ENCODE results near the gene TMEM212.

TMEM212 gene

DNA sequence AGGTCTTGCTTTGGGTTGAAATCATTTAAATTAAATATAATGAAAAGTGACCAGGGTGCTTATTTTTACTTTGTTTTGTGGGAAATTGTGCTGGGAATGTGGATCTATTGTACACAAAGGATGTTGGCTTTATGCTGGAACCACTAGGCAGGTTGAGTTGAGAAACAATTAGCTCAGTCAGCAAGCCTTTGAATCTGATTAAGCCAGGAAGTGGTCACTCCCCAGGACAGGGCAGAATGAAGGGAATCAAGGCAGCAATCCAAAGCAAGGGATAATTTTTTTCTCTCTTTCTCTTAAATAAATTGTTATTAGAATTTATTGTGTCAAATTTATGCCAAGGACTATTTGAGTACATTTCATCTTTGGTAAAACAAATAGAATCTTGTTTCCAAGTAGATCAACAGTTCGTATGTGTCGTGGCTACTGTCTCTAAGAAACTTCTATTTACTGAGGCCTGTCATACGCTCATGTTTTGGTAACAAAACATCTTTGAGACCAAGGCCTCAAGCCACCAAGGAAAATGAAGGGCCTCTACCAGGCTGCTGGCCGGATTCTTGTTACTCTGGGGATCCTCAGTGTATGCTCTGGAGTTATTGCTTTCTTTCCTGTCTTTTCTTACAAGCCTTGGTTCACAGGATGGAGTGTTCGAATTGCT lies at the start of gene TMEM212:
Gene TMEM212, plus strand, starts transcription at position 486 of the 655 bp plus-strand sequence. Its CDS starts 35 bp downstream, at position 521.
- no peak for DNase-seq (ENCODE audit: low read depth, low spot score)

DNA sequence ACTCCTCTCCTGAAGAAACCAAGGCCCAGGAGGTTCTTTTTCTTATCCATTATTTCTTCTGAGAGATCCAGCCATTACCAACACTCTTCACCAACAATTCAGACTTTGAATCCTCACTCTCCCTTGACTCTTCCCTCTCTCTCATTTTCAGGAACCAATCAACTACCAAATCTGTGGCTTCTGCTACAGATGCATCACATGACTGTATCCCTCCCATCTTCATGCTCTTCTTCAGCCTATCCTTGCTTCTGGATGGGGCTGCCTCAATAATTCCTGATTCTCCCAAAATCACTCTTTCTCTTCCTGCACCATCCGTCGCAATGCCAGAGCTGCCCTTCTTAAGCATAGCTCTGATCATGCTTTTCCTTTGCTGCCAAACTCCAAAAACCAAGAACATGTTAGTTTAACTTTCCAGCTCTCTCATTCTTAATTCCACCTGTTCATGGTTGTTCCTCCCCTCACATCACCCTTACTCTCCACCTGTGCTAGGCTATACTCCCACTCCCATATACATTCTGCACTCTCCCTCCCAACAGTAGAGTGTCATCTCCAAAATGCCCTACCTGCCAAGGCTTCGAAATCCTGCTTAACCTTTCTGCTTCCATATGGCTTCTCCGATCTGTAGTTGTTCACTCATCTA lies 46.4 kb upstream of the TMEM212 start:
- no peak for DNase-seq (ENCODE audit: low read depth, low spot score)

DNA sequence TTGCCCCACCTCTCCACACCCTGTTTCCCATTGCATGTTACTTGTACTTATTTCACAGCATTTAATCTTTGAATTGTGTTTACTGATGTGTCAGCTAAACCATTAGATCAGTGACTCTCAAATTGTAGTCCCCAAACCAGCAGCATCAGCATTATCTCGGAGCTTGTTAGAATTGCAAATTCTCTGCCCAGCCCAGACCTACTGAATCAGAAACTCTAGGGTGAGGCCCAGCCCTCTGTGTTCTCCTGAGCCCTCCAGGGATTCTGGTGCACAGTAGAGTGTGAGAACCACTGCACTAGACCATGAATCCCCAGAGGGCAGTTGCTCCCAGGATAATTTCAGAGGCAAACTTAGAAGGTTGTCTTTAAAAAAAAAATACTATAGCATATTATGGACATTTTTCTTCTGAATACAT lies 45.9 kb upstream of the TMEM212 start:
- DNase-seq (ENCODE audit: low read depth, low spot score) = no peak

DNA sequence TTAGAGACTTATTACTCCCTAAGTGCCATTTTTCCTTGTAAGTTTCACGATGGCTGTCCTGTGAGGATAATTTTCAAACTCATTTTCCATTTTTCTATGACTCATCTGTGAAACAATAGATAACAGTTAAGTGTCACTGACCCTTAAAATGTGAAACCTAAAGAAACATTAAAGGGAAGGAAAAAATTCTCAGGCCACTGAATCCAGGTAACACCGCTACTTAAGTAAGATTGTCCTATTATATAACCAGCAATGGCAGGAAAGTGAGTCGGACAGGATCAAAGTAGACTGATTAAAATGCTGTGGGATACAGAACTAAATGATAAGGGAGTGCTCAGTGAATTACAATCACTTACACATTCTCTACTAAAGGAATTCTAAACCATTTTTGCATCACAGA lies 45.3 kb upstream of the TMEM212 start:
- no peak for DNase-seq (ENCODE audit: low read depth, low spot score)

DNA sequence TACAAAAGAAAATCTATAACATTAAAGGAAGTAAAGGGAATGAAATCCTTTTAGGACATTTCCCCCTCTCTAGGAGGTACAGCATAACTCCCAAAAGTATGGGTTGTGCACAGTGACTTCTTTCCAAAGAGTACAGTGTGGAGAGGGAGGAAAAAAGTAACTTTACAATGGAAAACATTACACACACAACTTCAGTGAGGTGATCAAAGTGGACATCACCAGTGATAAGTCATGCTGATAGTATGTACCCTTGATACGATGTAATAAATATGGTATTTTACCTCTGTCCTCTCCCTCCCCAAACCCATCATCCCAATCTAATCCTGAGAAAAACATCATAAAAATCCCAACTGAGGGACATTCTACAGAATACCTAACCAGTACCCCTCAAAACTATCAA lies 43.6 kb upstream of the TMEM212 start:
- DNase-seq (ENCODE audit: low read depth, low spot score) = no peak

DNA sequence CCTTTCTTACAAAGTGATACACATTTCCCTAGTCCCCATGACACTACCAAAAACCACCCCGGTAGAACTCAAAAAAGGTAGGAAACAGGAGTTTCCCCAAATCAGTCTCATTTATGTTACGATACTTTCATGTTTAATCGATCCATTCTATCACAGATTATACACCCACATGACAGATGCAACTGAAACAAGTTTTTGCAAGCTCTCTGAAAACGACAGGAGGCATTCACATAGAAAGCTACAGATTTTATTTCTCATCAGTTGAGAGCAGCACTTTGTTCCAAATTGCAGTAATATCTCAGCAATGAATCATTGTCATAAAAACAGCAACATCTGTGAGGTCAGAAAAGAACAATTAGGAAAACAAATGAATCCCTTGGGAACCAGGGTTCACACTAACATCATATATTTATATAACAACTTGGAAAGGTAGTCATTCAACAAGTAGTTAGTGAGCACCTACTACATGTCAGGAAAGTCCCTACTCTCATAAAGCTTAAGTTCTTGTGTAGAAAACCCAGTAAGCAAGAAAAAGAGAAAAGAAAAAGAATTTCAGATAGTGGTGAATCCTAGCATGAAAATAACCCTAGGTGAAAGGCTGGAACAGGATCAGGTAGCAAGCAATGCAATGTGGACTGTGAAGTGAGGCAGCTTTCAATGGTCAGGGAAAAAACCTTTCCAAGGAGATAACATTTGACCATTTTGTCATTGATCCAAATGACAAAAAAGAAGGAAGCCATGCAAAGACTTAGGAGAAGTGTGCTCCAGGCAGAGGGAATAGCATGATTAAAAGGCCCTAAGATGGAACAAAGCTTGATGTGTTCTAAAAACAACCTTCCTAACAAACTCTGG lies 41.2 kb upstream of the TMEM212 start:
- DNase-seq (ENCODE audit: low read depth, low spot score) = no peak

DNA sequence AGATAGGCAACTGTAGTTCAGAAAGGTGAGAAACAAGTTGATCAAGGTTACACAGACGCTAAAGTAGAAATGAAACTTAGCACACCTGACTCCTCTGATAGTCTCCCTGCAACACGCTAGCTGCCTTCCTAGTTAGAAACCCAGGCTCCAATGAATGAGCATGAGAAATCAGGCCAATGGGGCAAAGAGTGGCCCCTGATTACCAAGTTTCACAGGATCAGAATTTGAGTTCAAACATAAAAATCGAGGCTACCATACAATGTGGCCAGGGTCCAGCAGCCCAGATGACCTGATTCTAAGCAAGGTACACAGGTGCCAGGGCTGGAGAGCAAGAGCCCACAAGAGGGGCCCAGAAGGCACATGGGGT lies 40.6 kb upstream of the TMEM212 start:
- no peak for DNase-seq (ENCODE audit: low read depth, low spot score)

DNA sequence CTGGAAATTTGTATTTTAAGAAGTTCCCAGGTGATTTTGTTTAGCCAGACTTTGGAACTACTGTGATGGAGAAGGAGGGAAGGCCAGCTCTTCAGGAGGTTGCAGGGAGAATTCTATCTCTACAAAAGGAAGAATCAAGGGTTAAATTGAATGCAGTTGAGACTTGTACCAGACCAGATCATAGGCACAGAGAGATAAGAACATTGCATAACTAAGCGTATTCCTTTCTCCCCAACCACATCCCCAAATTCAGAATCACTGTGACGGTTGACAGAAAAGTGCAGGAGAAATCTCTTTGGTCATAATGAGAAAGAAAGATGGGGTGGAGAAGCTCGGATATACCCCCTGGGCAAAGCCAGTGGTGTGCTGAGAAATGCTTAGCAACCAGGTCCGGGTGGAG lies 40.1 kb upstream of the TMEM212 start:
- no peak for DNase-seq (ENCODE audit: low read depth, low spot score)

DNA sequence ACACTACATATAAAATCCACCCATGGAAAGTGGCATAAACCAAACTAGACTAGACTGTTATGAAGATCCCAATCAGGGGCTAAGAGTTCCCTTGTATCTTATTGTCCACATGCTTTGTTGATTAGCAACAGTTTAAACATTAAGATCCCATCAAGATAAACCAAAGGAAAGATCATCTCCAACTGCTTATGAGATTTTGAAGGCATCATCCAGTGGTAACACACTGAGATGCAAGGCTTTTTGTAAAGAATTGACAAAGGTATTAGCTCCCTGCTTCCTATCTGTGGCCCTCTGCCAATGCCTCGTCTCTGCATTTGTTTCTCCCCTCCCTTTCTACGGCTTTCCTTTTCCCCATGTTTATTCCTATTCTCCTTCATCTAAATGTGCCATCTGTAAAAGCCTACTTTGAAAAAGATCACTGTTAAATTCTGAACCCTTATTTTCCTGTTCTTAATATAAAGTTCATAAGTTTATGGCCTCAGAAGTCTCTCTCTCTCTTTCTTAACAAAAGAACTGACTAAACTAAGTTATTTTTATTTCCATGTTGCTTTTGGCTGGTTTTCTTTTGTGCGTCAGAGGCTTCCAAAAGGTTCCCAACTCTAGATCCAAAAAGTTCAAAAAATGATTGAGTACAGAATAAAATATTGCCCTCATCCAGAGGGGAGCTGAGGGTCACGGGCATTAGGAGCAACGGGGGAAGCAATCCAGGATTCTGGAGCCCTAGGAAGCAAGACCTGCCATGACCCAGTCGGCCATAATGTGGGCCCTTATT lies 38.3 kb upstream of the TMEM212 start:
- no peak for DNase-seq (ENCODE audit: low read depth, low spot score)

DNA sequence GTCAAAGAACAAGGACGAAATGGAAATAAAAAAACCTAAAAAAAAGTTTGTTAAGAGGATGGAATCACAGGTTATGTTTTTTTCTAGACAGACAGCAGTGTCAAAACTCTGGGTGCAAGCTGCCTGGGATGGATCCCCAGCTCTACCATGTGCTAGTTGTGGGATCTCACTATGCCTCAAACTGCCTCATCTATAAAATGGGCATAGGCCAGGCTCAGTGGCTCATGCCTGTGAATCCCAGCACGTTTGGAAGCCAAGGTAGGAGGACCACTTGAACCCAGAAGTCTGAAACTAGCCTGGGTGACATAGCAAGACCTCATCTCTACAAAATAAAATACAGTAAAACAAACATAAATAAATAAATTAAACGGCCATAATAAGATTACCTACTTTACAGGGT lies 37.5 kb upstream of the TMEM212 start:
- no peak for DNase-seq (ENCODE audit: low read depth, low spot score)

DNA sequence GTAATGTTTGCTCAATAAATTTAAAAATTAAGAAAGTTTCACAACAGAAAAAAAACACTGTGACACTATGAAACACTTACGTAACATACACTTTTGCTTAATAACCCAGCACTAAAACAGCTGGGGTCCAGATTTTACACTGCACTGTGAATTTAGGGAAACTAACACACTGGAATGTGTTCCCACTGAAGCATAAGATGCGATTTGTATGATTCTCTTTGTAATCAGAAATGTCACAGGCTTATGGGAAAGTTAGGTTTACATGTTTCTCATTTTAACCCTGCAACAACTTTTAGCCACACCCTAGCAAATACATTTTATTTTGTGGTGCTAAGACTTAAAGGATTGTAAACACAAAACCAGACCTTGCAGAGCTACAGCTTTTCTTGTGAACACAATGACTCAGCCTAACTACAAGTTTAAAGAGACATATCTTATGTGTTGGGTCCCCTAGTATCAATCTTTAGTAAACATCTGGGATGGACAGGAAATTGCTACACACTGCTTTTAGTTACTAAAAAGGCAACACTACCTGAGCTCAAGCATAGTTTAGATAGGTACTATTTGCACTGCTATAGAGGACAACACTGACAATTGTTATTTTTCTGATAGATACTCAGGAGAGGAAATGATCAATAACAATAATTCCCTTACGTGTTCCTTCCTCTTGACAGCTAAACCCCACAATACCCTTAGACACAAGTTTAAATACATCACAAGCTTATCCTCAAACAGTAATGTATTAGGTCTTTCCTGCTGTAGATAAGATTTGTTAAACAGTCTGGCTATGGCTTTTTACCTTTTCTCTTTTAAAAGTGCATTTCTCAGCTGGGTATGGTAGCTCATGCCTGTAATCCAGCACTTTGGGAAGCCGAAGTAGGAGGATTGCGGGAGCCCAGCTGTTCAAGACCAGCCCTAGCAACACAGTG lies 36.7 kb upstream of the TMEM212 start:
- no peak for DNase-seq (ENCODE audit: low read depth, low spot score)

DNA sequence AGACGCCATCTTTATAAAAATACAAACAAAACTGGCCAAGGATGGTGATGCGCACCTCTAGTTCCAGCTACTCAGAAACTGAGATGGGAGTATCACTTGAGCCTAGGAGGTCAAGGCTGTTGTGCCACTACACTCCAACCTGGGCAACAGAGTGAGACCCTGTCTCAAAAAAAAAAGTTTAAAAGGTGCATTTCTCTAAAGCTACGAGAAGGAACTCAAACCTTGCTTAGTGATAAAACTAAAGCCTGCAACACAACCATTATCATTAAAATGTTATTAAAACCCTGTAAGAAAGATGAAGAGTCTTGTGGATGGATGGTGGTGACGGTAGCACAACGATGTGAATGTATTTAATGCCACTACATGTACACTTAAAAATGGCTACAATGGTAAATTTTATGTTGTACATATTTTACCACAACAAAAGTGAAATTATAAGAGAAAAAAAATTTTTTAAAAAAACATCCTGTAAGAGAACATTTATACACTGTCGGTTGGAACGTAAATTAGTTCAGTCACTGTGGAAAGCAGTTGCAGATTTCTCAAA lies 35.9 kb upstream of the TMEM212 start:
- DNase-seq (ENCODE audit: low read depth, low spot score) = no peak

DNA sequence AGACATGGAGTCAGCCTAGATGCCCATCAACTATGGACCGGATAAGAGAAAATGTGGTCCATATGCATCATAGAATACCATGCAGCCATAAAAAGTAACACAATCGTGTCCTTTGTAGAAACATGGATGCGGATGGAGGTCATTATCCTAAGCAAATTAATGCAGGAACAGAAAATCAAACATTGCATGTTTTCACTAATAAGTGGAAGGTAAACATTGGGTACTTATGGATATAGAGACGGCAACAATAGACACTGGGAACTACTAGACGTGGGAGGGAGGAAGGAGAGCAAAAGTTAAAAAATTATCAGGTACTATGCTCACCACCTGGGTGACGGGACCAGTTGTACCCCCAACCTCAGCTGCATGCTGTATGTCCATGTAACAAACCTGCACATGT lies 35.3 kb upstream of the TMEM212 start:
- DNase-seq (ENCODE audit: low read depth, low spot score) = no peak

DNA sequence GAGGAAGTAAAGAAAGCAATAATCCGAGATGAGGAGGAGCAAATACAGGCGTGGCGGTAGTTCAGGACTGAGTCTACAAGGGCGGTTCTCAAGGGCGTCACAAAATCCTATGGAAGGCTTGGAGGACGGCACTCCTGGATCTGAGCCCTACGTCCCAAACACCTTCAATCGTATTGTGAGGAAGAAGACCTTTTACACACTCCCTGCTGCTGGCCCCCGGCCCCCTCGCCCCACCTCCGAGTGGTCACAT lies 33.6 kb upstream of the TMEM212 start:
- DNase-seq (ENCODE audit: low read depth, low spot score) = no peak

DNA sequence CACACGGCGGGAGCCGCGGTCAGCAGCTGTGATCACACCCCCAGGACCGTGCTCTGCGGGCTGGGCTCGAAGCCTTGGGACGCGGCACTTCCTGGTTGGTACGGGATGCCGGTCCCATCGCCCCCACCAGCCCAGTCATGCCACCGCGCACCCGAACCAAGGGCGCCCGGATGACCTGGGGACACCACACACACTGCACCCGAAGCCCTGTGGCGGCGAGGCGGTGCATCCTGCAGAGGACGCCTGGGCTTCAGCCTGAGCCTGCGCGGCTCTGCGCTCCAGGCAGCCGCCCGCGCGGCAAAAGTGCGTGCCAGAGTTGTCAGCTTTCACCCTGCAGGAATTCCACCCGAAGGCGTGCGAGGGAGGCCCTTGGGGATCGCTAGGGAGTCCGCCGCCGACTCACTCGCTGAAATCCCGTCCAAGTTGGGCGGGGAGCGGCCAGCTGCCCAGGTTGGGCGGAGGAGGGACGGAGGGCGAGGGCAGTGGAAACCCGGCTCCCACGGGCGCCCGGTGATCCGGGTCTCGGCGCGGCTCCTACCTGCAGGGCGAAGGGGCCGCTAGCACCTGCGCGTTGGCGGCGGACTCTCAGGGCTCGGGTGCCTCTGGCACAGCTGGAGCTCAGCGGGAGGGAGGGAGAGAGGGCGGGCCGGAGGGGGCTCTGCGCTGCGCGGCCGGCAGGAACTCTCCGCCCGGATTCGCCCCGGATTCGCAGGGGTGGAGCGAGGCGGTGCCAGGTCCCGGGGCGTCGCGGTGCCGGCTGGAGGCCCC lies 33.1 kb upstream of the TMEM212 start, which contains the start of gene PLD1:
Gene PLD1, minus strand, starts transcription at position 623 of the 768 bp plus-strand sequence. CDS start 72,432 bp downstream, outside the sequence.
- no peak for DNase-seq (ENCODE audit: low read depth, low spot score)

DNA sequence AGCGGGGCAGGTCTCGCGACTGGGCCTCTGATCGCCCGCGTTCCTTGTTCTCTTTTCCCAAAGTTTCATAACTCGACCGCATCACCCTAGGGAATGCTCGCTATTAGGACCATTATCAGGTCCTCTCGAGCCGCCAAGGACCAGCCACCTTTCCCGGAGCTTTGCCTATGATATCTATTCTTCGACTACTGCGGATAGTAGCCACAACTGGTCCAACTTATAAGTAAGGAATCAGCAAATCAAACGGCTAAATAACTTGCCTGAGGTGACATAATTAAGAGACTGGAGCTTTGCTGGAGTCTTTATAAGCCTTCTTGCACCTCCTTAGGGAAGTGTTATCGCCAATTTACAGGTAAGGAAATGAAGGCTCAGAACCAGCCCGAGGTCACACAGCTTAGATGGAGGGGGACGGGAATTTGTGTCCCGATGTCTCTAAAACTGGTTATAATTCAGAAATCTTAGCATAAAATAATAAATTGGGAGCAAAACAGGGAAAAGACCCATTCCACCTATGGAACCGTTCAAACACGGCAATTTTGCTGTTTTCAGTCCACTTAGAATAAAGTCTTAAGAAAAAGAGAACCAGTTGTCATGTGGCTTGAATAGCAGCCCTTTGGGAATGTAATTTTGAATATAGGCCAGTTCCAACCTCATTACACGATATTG lies 32.4 kb upstream of the TMEM212 start:
- no peak for DNase-seq (ENCODE audit: low read depth, low spot score)

DNA sequence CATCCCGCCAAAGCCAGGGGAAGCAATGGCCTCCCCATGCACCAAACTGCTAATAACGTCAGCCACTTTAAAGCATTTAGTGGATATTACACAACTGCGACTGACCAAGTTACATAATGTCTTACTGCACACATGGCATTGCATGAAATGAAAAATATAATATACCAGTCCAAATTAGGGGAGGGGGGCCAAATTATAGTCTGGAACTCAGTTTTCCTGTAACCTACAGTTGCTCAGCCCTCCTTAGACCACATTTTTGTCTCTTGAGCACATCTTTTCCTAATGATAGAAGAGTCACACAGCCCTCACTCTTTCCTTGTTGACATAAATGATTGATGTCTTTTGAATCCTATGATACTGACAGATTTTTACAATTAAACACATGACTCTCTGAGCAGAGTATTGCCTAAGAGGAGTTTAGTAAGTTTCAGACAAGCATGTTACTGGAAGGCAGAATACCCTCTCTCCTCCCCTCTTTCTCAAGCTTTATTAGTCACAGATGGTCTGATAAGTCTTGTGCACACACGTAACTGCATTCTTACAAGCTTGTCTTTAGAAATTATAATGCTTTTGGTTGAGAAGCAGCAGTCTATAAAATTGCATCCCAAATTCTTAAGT lies 31.7 kb upstream of the TMEM212 start:
- no peak for DNase-seq (ENCODE audit: low read depth, low spot score)

DNA sequence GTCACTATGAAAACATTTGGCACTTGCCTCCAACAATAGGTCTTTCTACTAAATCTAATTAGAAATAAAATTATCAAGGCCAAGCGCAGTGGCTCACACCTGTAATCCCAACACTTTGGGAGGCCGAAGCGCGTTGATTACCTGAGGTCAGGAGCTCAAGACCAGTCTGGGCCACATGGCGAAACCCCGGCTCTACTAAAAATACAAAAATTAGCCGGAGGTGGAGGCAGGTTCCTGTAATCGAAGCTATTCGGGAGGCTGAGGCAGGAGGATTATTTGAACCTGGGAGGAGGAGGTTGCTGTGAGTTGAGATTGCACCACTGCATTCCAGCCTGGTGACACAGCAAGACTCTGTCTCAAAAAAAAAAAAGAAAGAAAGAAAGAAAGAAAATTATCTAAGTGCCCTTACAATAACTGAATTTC lies 31.2 kb upstream of the TMEM212 start:
- no peak for DNase-seq (ENCODE audit: low read depth, low spot score)

DNA sequence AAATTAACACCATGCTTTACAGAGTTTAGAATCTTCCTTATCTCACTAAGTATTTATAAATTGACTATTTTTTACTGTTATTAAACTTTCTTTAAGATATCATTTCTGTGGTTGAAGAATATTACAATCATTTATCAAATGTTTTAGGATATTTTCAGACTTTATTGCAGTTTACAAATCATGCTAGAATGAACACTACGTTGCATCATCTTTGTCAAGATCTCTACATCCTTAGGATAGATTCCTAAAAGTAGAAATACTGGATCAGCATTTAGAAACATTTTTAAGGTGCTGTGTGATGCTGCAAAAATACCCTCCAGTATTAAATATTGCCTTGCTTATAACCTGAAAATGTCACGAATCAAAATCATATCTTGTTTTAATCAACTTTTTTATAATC lies 30.3 kb upstream of the TMEM212 start:
- DNase-seq (ENCODE audit: low read depth, low spot score) = no peak

All from brain pericyte (primary cell).